NCI-H748 treated with DMSO at 0.1 percent for 48 hours (cell line): ENCODE measurements around the gene RORB.
A peak's percentile ranks its signal among the peaks of the same experiment; 100 is the strongest.
"Not testable (repeated sequence)": the region's sequence is repeated elsewhere in the genome, so short reads cannot be mapped to it uniquely, and the experiment has no call there.

Experiments
- DNase-seq: peaks from one replicate; lab custom pipeline; 2025; lab: John Stamatoyannopoulos, UW

RORB gene

DNA sequence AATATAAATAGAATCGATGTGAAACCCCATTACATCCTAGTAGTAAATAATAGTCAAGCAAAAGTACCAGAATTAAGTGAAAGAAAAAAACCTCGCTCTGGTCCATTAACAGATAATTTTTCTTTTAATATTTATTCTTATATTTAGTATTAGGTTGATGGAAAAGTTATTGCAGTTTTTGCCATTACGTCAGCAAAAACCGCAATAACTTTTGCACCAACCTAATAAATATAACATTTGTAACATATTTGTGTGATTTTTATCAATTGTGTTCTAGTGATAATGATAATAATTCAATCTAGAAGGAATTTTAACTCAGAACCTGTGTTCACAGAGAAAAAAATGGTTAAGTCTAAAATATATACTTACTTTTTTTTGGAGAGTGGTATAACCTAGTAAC, 16.1 kb downstream of the RORB start:
- DNase-seq, result no peak

- no peak for DNase-seq
Observed at GRCh38 chr9:74517188-74517587, 20.1 kb downstream of the RORB start.

DNA sequence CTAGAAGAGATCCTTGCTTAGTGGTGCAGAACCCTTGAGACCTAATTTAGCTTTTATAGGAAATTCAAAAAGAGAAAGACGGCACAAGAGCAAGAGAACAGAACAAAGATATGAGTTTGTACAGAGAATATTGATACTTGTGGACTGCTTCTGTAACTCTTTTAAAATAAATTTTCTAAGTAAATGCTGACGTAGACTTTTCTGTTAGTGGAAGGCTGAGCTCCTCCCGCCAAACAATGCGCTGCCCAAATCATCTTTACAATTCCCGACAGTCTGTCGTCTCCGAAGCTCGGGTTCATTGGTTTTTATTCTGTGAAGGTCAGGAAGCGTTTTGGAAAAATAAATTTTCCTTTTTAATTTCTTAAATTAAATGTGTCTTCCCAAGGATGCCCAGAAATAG, 22.3 kb downstream of the RORB start:
- no peak for DNase-seq

GRCh38 chr9:74521009-74521408, 23.9 kb downstream of the RORB start:
- DNase-seq, result no peak

DNA sequence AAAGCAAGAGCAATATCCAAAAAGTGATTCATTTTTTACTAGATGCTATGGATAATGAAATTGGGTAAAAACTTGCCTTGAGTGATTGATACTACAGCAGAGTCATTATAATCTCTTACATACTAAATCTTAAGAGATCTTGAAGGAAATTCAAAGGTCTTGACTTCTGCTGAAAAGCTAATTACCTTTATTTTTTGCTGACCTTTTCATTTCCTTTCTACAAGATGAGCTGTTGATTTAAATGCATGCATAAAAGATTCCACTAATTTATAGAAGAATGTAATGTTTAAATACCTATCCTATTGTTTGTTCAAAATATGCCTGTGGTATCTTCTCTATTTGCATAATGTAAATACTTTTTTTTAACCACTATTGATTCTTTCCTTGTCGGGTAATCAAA, 27.2 kb downstream of the RORB start:
- no peak for DNase-seq

- no peak for DNase-seq
Observed at GRCh38 chr9:74526215-74526614, 29.1 kb downstream of the RORB start.

DNA sequence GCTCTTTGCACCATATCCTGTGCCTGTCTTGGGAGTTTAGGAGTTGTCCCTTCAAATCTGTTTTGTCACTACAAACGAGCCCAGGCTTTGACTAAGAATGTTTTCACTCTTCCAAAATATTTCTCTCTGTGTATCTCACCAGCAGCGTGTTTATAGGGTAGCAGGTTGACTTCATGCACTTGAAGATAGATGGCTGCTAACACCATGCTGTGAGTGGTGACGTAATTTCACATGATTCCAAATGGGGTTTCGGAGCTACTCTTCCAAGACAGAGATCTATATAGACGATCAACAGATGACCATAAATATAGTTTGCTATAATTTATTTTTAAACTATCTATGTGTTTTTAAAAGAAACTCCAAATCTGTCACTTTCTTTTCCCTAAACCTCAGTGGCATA, 30.6 kb downstream of the RORB start:
- DNase-seq, result no peak

- no peak for DNase-seq
Observed at GRCh38 chr9:74528207-74528606, 31.1 kb downstream of the RORB start.

DNA sequence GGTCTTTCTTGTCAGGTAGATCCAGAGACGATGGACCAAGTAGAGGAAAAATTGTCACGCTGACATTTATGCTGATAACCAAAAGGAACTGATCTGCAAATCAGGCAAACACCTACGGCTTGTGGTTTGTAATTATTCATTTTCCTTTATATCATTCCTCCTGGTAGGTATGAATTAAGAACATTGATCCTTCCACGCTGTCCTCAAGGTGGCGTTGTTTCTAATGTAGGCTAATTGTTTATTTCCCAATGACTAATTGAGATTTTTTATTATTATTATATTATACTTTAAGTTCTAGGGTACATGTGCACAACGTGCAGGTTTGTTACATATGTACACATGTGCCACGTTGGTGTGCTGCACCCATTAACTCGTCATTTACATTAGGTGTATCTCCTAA, 33.3 kb downstream of the RORB start:
- DNase-seq, result not testable (repeated sequence)

- DNase-seq, result no peak
Observed at GRCh38 chr9:74533253-74533652, 36.1 kb downstream of the RORB start.

GRCh38 chr9:74534841-74535240, 37.7 kb downstream of the RORB start:
- DNase-seq, result no peak

DNA sequence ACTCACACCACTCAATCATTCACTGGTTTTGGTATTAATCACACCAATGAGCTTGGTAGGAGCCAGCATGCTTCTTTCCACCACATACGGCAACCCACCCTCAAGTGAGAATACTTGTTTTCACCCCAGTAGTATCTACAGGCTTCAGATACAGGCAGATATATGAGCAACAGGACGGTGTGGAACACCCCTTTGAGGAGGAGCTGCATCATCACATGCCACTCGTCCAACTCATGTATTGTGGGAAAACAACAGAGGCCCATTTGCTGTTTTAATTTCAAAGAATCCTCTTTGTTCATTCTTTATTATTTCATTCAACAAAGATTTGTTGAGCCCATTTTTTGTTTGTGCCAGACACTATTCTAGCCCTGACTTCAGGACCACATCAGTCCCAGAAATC, 46.0 kb downstream of the RORB start:
- no peak for DNase-seq

- DNase-seq, result no peak
Observed at GRCh38 chr9:74551266-74551665, 54.1 kb downstream of the RORB start.

DNA sequence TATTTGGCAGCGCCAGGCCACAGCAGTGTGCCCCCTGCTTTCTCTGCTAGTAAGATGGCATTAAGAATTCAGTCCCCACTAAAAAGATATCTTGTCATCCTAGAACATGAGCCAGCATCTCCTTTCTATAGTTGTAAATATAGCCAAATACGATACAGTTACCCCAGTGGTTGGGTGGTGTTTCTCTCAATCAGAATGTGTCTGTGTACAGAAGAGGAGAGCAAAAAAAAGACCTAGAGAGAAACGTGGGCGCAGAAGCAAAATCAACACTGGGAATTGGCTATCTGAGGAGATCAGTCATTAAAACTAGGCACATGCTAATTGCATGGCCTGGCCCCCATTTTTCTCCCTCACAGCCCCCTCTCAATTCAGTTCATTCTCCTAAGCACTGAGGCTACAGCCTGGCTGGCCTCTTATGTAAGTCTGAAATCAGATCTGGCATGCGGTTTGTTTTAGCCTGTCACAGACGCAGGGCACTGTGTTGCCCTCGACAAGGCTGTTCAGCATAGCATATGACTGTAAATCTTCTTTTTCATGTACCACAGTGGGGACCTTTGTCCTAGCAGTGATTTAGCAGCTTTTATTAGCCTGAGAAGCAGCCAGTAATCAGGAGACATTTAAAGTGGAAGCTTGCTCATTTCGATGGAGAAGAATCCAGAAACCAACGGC, 57.8 kb downstream of the RORB start:
- no peak for DNase-seq

- DNase-seq, result no peak
Observed at GRCh38 chr9:74555565-74555964, 58.4 kb downstream of the RORB start.

GRCh38 chr9:74556685-74557084, 59.5 kb downstream of the RORB start:
- no peak for DNase-seq

- DNase-seq, result no peak
Observed at GRCh38 chr9:74557571-74557970, 60.4 kb downstream of the RORB start.

DNA sequence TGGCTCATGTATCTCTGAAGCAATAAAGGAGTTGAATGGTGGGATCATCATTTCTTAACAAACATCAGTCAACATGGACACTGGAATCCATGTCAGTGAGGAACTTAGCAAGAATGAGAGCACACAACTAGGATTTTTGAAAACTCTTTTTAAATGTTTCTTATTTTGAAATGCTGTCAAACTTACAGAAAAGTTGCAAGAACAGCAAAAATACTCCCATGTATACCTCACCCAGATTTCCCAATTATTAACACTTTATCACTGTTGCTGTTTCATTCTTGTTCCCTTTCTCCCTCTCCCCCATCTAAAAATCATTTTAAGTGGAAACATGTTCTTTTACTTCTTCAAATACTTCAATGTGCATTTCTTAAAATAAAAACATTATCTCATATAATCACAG, 65.5 kb downstream of the RORB start:
- no peak for DNase-seq

- DNase-seq, result peak; percentile 22
Observed at GRCh38 chr9:74570879-74571512, 73.9 kb downstream of the RORB start.

DNA sequence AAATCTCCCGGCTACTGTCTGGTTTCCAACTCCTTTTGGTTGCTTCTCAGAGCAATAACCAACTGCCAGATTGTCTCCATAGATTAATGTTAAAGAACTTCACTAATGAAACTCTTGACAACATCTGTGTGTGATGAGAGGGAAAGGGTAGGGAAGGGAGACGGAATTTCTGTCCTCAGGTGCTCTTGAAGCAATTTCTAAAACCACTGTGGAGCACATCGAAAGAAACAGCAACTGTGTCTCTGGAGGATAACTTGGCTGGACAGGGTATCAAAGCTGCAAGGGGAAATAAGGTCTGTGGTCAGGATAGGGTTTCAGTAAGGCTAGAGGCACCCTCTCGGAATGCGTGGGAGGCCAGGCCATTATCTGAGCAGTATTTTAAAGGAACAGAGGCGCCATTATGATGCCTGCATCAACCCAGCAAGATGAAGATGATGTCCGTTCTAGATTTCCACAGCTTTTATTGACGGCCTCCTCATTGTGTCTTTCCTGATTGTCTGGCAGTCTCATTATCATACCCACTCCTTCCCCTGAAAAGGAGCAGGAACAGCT, 76.6 kb downstream of the RORB start:
- no peak for DNase-seq

DNA sequence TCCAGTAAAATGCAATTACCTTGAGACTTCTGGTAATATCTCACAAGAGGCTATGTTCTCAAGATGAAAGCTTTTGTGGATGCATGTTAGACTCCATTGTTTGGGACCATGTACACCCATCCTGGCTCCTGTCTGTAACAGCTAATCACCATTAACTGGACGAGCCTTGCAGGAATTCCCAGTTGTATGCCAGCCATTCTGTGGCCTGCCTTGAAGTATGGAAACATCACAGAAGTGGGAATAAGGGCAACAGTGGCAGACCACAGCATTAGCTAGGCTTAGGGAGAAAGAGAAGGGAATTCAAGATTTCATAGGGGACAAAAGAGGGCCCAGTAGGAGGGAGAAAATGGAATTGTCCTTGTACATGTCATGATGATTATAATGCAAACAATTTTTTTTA, 79.0 kb downstream of the RORB start:
- DNase-seq, result no peak

DNA sequence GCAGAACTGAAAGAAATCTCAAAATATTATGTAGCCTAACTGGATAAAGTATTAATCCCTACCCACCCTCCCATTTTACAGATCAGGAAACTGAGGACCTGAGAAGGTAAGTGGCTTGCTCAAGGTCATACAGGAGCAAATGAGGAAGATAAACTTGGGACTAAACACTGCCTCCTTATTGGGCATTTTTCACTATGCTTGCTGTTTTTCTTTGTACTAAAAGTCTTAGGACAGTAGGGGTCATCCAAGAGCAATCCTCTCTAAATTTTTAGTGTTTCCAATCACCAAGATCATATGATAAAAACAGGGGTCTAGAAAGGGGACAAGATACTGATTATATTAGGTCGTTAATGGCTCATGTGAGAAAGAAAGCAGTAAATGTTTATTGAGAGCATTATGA, 80.8 kb downstream of the RORB start:
- DNase-seq, result no peak

- no peak for DNase-seq
Observed at GRCh38 chr9:74589576-74589975, 92.4 kb downstream of the RORB start.

- no peak for DNase-seq
Observed at GRCh38 chr9:74595286-74595685, 98.2 kb downstream of the RORB start.
